Lower leg skin (tissue), 3 donors: Measurements from ENCODE around the gene ABCA13.

Experiments
- CTCF ChIP-seq, 3 donors: fragments of 450-650 bp; IDR thresholded peaks; one replicate each; pipeline ENCODE4 v1.5.1; 2016; ENCODE audit warnings: antibody characterized with exemption in 3 of 3, mild to moderate bottlenecking in 3 of 3, moderate library complexity in 2 of 3
- POLR2A ChIP-seq, 2 donors: fragments of 450-650 bp; IDR thresholded peaks; one replicate each; pipeline ENCODE4 v1.6.1; 2016 to 2017; ENCODE audit warnings: antibody characterized with exemption in 2 of 2, mild to moderate bottlenecking in 1 of 2, moderate library complexity in 1 of 2

- no peak for TF ChIP-seq CTCF (IDR thresholded peaks at IDR 0.05)
- no peak for TF ChIP-seq POLR2A (IDR thresholded peaks at IDR 0.05)
These were observed 493.0 kb downstream of the ABCA13 start for GRCh38 chr7:48664241-48664640.
